Gastrocnemius medialis (tissue), 4 donors: ENCODE measurements around the gene SLA2. TPM values are rescaled to one million over a fixed set of nuclear protein-coding genes. Genes with fewer than 3 reads are reported as not detected.
A peak's percentile ranks its signal among the peaks of the same experiment; 100 is the strongest.

Experiments used
- ATAC-seq, 2 donors: fragments of 150-250 bp; one replicate each; pipeline ENCODE4 v1.9.1; 2016
- DNase-seq, 2 donors: peaks; one replicate each; pipeline ENCODE4 v3.0.0-alpha.2; 2019
- H3K27ac ChIP-seq, 4 donors: fragments of 200-600 bp; sonication (generic); 1 replicate in 1 of 4; 2 replicates in 3 of 4; pipeline ENCODE4 v1.5.1; 2016 to 2018; ENCODE audit warnings: mild to moderate bottlenecking in 2 of 4, moderate library complexity in 1 of 4
- H3K27me3 ChIP-seq, 3 donors: fragments of 200-600 bp; sonication (generic) in 2 of 3; 1 replicate in 1 of 3; 2 replicates in 2 of 3; pipeline versions ENCODE4 v1.5.1 to v1.6.0; 2016 to 2019; ENCODE audit warnings: mild to moderate bottlenecking in 1 of 3, moderate library complexity in 1 of 3
- H3K36me3 ChIP-seq, 2 donors: fragments of 200-600 bp; sonication (generic) in 1 of 2; one replicate each; pipeline ENCODE4 v1.5.1; 2017 to 2018
- H3K4me1 ChIP-seq, 2 donors: fragments of 200-600 bp; sonication (generic) in 1 of 2; one replicate each; pipeline ENCODE4 v1.5.1; 2016 to 2017; ENCODE audit warnings: mild to moderate bottlenecking in 2 of 2
- H3K4me3 ChIP-seq, 4 donors: fragments of 200-600 bp; sonication (generic) in 3 of 4; 1 replicate in 1 of 4; 2 replicates in 3 of 4; pipeline ENCODE4 v1.5.1; 2016 to 2019; ENCODE audit warnings: mild to moderate bottlenecking in 2 of 4
- H3K9me3 ChIP-seq, 3 donors: fragments of 200-600 bp; sonication (generic) in 2 of 3; 1 replicate in 1 of 3; 2 replicates in 2 of 3; pipeline ENCODE4 v1.5.1; 2016 to 2019
- POLR2A ChIP-seq, 2 donors: fragments of 450-650 bp; IDR thresholded peaks; one replicate each; pipeline ENCODE4 v1.6.1; 2017; ENCODE audit warnings: antibody characterized with exemption in 2 of 2, mild to moderate bottlenecking in 2 of 2, moderate library complexity in 2 of 2
- in situ Hi-C, 4 donors: fragments of 200-750 bp; cut with MboI; loops; one replicate each; pipeline versions ENCODE4 v1.15.0 to v1.8.0; 2017; ENCODE audit warnings: low sequenced_read_pairs in 4 of 4
- intact Hi-C: fragments of 100-400 bp; cut with DNase I; formaldehyde crosslinking; loops from one replicate; pipeline ENCODE4 v1.15.1; 2023; ENCODE audit warnings: low total_unique reads
- total RNA-seq, 4 donors: library from RNA; depleted of rRNA; stranded (reverse); fragments of >200 nt; gene quantifications; one replicate each; pipeline versions ENCODE4 v1.1.0 to v1.2.3, GENCODE V29; 2016
- TF ChIP-seq, protein P1 (sequence below), 5 experiments: fragments of 450-650 bp in 3 of 5; fragments of 200-600 bp in 2 of 5; sonication (generic) in 2 of 5; IDR thresholded peaks in 4 of 5; conservative IDR thresholded peaks in 1 of 5; 1 replicate in 4 of 5; 2 replicates in 1 of 5; pipeline ENCODE4 v1.5.1; 2016 to 2019; ENCODE audit warnings: antibody characterized with exemption in 5 of 5, mild to moderate bottlenecking in 3 of 5, moderate library complexity in 3 of 5

Gene SLA2
- total RNA-seq, 4 donors from 2014 or later: not detected

- Histone ChIP-seq H3K36me3 (no peaks in the 10 kb centered on the region), H3K4me1 (no peaks in the 10 kb centered on the region), H3K9me3 (no peaks in the 10 kb centered on the region), H3K27me3 (no peaks in the 10 kb centered on the region), H3K27ac (no peak overlapping the region), H3K4me3 (no peak overlapping the region)
- in situ Hi-C loops: loop anchor here in 1 of 4 donors (25.0 kb wide), 1 partner anchor 412 kb away; no protein-coding TSS in a partner anchor
- DNase-seq (no peak), ATAC-seq (peak; percentile 14 to 44)
- no peak for TF ChIP-seq POLR2A (IDR thresholded peaks at IDR 0.05)
- TF ChIP-seq, protein P1, sequence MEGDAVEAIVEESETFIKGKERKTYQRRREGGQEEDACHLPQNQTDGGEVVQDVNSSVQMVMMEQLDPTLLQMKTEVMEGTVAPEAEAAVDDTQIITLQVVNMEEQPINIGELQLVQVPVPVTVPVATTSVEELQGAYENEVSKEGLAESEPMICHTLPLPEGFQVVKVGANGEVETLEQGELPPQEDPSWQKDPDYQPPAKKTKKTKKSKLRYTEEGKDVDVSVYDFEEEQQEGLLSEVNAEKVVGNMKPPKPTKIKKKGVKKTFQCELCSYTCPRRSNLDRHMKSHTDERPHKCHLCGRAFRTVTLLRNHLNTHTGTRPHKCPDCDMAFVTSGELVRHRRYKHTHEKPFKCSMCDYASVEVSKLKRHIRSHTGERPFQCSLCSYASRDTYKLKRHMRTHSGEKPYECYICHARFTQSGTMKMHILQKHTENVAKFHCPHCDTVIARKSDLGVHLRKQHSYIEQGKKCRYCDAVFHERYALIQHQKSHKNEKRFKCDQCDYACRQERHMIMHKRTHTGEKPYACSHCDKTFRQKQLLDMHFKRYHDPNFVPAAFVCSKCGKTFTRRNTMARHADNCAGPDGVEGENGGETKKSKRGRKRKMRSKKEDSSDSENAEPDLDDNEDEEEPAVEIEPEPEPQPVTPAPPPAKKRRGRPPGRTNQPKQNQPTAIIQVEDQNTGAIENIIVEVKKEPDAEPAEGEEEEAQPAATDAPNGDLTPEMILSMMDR (IDR thresholded peaks at IDR 0.05 in 4 of 5, conservative IDR thresholded peaks at IDR 0.05 in 1 of 5): no peak
- intact Hi-C loops: no loop called here
These were observed 21.7 kb downstream of the SLA2 start for GRCh38 chr20:36624068-36624943.

DNA sequence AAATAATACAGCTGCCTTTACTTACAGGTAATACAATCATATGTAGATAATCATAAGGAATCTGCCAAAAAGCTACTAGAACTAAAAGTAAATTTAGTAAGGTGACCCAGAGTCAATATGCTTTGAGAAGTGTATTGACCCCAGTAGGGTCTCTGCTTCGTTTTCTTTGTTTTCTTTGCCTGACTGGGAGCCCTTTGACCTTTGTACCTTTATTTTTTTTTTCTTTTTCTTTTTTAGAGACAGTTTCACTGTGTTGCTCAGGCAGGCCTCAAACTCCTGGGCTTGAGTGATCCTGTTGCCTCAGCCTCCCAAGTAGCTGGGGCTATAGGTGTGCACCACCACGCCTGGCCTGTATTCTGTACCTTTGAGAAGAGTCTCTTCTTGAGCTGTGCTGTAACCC, 22.6 kb downstream of the SLA2 start:
- H3K9me3 ChIP-seq: no peaks in the 10 kb centered on the region
- no peak overlapping the region for H3K4me3 ChIP-seq
- no peaks in the 10 kb centered on the region for H3K36me3 ChIP-seq
- no peak overlapping the region for H3K27ac ChIP-seq
- DNase-seq (no peak), ATAC-seq (no peak)
- H3K27me3 ChIP-seq: no peaks in the 10 kb centered on the region
- in situ Hi-C loops: loop anchor here in 1 of 4 donors (25.0 kb wide), 1 partner anchor 411 kb away; no protein-coding TSS in a partner anchor
- intact Hi-C loops: no loop called here
- TF ChIP-seq, protein P1 (IDR thresholded peaks at IDR 0.05 in 4 of 5, conservative IDR thresholded peaks at IDR 0.05 in 1 of 5): no peak
- no peaks in the 10 kb centered on the region for H3K4me1 ChIP-seq

DNA sequence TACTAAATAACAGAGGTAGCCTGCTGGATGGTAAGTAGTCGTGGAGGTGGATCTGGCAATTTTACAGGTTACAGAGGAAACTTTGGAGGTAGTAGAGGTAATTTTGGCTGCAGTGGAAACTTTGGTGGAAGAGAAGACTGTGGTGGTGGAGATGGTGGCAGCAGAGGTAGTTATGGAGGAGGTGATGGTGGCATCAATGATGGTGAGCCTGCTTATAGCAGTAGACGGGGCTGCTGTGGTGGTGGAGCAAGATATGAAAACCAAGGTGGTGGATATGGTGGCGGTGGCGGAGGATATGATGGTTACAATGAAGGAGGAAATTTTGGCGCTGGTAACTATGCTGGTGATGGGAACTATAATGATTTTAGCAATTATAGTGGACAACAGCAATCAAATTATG, 25.1 kb downstream of the SLA2 start:
- ATAC-seq (no peak), DNase-seq (no peak)
- Histone ChIP-seq H3K36me3 (no peaks in the 10 kb centered on the region), H3K27ac (no peak overlapping the region), H3K4me3 (no peak overlapping the region), H3K27me3 (no peaks in the 10 kb centered on the region), H3K4me1 (no peaks in the 10 kb centered on the region), H3K9me3 (no peaks in the 10 kb centered on the region)
- in situ Hi-C loops: loop anchor here in 1 of 4 donors (25.0 kb wide), 1 partner anchor 409 kb away; no protein-coding TSS in a partner anchor
- TF ChIP-seq POLR2A (IDR thresholded peaks at IDR 0.05): no peak
- TF ChIP-seq, protein P1 (IDR thresholded peaks at IDR 0.05 in 4 of 5, conservative IDR thresholded peaks at IDR 0.05 in 1 of 5): no peak
- intact Hi-C loops: no loop called here

DNA sequence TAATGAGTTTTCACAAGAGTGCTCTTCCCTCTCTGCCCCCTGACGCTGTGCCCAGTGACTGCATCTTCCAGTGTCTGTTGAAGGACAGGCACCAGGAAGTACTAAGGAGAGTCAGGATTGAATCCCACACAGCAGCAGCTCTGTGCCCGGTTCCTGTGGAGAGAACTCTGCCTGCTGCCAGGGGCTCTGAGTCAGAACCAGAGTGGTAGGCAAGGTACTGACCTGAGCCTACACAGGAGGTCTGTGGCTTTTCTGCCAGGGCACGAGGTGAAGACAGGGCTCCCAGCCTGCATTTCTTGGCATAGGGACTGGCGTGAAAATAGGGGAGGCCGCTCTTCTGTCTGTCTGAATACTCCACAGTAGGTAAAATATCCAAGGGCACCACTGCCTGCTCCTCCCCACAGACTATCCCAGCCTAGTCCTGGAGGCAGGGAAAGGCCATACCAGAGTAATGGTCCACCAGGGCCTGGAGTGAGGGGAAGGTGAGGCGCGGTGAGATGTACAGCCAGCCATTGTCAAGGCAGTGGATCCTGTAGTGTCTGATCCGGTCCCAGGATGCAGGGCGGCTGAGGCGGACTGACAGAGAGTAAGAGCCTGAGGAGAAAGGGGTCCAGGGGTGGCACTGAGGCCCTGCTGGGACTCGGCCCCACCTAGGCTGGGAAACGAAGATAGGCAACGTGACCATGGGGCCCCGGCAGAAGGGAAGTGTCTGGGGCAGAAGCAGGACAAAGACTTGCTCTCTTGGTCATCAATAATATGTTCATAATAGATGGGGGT, 31.0 kb downstream of the SLA2 start:
- Histone ChIP-seq H3K9me3 (no peaks in the 10 kb centered on the region), H3K27ac (no peak overlapping the region), H3K27me3 (no peaks in the 10 kb centered on the region), H3K4me1 (no peaks in the 10 kb centered on the region), H3K36me3 (peaks cover 2 to 58% of the 10 kb centered on the region in 2 donors), H3K4me3 (no peak overlapping the region)
- intact Hi-C loops: no loop called here
- in situ Hi-C loops: loop anchor here in 1 of 4 donors (25.0 kb wide), 1 partner anchor 403 kb away; no protein-coding TSS in a partner anchor
- no peak for TF ChIP-seq POLR2A (IDR thresholded peaks at IDR 0.05)
- TF ChIP-seq, protein P1 (IDR thresholded peaks at IDR 0.05 in 4 of 5, conservative IDR thresholded peaks at IDR 0.05 in 1 of 5): no peak
- ATAC-seq: no peak
- no peak for DNase-seq
